Left ventricle myocardium inferior (tissue), 1 donor: ENCODE results near the gene SLC25A51. TPM values are rescaled to one million over a fixed set of nuclear protein-coding genes. Genes with fewer than 3 reads are reported as not detected.
A peak's percentile ranks its signal among the peaks of the same experiment; 100 is the strongest.

ENCODE experiments used
- DNase-seq: peaks from one replicate; pipeline ENCODE4 v3.0.0-alpha.2; 2020
- H3K27ac ChIP-seq: fragments of 200-600 bp; replicated peaks from 2 replicates; pipeline ENCODE4 v1.8.0; 2021
- H3K27me3 ChIP-seq: fragments of 200-600 bp; 2 replicates; pipeline ENCODE4 v1.8.0; 2021; ENCODE audit warnings: low read depth
- H3K36me3 ChIP-seq: fragments of 200-600 bp; 2 replicates; pipeline ENCODE4 v1.8.0; 2021
- H3K4me1 ChIP-seq: fragments of 200-600 bp; 2 replicates; pipeline ENCODE4 v1.8.0; 2021
- H3K4me3 ChIP-seq: fragments of 200-600 bp; 2 replicates; pipeline ENCODE4 v1.8.0; 2021; ENCODE audit warnings: mild to moderate bottlenecking, moderate library complexity
- H3K9me3 ChIP-seq: fragments of 200-600 bp; replicated peaks from 2 replicates; pipeline ENCODE4 v1.8.0; 2021
- intact Hi-C: fragments of 100-400 bp; cut with micrococcal nuclease; formaldehyde crosslinking; loops from one replicate; pipeline ENCODE4 v1.11.0; 2022
- total RNA-seq: library from RNA; stranded (reverse); fragmentation: NEBNext Ultra II Directional; extraction: Animal tissue kit (Norgen Biotek cat#: 25700); gene quantifications from one replicate; pipeline ENCODE4 v1.2.1, GENCODE V29; 2021
- TF ChIP-seq, protein P1 (sequence below): fragments of 200-600 bp; IDR thresholded peaks from 2 replicates; pipeline ENCODE4 v1.8.0; 2021; ENCODE audit warnings: antibody characterized with exemption, mild to moderate bottlenecking, borderline replicate concordance
- donor health status: DM: no; HTN: yes; CAD: no; lungs with severe emphysema.

Gene SLC25A51
- total RNA-seq, 1 donor from 2014 or later, result 21.4 TPM

DNA sequence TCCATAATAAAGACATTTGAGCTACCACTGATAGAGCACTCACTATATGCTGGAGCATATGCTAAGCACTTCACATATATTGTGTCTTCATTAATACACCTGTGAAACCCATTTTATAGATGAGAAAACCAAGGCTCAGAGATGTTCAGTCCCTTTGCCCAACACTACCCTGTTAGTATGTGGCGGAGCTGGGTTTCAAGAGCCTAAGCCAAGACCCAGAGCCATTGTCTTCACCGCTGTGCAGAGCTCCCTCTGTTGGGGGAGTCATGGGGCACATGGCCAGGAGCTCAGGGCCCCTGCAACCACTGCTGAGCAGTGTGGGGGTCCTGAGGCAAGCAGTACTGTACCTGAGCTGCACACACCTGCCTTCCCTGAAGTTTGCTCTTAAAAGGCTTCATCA is 37.3 kb upstream of the SLC25A51 start:
- peaks cover 77% of the 10 kb centered on the region for H3K4me1 ChIP-seq
- H3K27ac ChIP-seq, result no peak overlapping the region
- H3K27me3 ChIP-seq, result no peaks in the 10 kb centered on the region
- H3K4me3 ChIP-seq, result no peak overlapping the region
- intact Hi-C loops, result loop anchor here (10.0 kb wide), 1 partner anchor 124 kb away; the partner anchor contains the start of gene SHB
- no peaks in the 10 kb centered on the region for H3K9me3 ChIP-seq
- H3K36me3 ChIP-seq, result peaks cover 3% of the 10 kb centered on the region
- TF ChIP-seq, protein P1, sequence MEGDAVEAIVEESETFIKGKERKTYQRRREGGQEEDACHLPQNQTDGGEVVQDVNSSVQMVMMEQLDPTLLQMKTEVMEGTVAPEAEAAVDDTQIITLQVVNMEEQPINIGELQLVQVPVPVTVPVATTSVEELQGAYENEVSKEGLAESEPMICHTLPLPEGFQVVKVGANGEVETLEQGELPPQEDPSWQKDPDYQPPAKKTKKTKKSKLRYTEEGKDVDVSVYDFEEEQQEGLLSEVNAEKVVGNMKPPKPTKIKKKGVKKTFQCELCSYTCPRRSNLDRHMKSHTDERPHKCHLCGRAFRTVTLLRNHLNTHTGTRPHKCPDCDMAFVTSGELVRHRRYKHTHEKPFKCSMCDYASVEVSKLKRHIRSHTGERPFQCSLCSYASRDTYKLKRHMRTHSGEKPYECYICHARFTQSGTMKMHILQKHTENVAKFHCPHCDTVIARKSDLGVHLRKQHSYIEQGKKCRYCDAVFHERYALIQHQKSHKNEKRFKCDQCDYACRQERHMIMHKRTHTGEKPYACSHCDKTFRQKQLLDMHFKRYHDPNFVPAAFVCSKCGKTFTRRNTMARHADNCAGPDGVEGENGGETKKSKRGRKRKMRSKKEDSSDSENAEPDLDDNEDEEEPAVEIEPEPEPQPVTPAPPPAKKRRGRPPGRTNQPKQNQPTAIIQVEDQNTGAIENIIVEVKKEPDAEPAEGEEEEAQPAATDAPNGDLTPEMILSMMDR, result no peak
- DNase-seq, result no peak

DNA sequence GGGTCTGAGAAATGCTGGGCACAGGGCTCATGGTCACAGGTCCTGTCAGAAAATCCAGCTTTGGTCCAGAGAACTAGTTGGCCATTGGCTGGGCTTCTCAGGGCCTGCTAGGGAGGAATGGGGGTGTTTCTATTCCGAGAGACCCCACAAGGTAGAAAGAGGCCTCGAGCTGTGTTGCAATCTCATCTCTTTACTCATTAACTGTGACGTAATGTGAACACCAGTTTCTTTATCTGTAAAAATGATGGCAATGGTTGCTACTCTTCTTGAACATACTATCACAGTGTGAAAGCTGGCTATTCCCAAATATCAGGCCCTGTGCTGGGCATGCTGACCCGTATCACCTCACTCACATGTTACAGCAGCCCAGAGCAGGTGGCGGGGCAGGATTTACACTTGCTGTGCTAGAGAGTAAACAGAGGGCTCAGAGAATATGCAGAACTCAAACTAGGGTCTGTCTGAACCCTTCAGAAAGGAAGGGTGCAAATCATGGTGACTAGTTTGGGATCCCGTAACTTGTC is 35.7 kb upstream of the SLC25A51 start:
- TF ChIP-seq, protein P1, result no peak
- intact Hi-C loops, result loop anchor here (10.0 kb wide), 1 partner anchor 125 kb away; the partner anchor contains the start of gene SHB
- Histone ChIP-seq H3K27ac (no peak overlapping the region), H3K4me1 (peaks cover 64% of the 10 kb centered on the region), H3K36me3 (no peaks in the 10 kb centered on the region), H3K27me3 (no peaks in the 10 kb centered on the region), H3K4me3 (no peak overlapping the region), H3K9me3 (no peaks in the 10 kb centered on the region)
- no peak for DNase-seq

DNA sequence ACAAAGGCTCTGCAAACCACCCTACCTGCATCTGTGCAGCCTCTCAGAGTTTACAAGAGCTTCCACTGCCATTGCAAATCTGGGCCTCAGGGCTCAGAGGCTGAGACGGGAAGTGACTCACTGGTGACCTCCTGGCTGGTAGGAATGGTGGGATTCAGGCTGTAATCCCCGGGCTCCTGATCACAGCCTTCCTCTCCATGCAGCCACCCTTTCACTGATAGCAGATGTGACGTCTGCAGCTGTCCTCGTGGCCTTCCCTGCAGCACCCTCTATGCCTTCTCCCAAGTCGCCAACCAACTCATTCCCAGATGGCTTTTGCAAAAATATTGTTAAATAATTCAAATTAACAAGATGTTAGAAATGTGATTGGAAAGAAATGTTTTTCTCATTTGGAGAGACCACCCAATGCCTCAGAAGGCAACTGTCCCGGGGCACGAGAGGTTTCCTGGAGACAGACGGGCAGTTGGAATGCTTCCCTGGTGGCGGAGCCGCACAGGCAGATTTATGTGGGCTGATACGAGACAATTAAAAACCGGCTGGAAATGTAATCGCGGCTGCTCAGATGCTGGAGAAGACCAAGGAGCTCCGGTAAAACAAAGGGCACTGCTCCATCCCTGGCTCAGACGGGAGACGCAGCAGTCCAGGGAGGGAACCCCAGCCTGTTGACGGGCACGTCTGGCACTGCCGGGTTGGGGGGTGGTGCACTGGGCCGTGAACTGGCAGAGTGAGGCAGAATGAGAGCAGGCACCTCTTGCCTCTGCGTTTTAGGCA is 34.4 kb upstream of the SLC25A51 start:
- Histone ChIP-seq H3K9me3 (no peaks in the 10 kb centered on the region), H3K36me3 (no peaks in the 10 kb centered on the region), H3K4me1 (peaks cover 51% of the 10 kb centered on the region), H3K4me3 (peak overlapping the region; percentile 9), H3K27me3 (no peaks in the 10 kb centered on the region), H3K27ac (peak overlapping the region; percentile 71)
- no peak for DNase-seq
- TF ChIP-seq, protein P1, result peak; percentile 17
- intact Hi-C loops, result no loop called here

DNA sequence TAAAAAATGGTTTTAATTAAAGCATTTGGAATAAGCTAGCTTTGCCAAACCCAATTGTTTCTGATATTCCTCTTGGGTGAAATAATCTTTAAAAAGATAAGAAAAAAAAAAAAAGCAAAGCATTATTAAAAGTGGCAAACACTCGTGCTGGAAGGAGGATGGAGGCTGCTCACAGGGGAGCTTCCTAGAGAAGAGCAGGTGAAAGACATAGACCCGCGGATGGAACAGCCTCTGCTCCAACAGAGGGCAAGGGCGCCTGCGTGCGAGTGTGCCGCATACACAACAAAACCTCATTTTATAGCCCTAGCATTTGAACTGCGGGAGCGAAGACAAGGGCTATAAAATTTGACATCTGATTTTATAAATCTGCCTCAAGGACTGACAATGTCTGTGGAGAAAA is 33.4 kb upstream of the SLC25A51 start:
- peak overlapping the region; percentile 71 for H3K27ac ChIP-seq
- H3K9me3 ChIP-seq, result no peaks in the 10 kb centered on the region
- intact Hi-C loops, result no loop called here
- DNase-seq, result no peak
- H3K27me3 ChIP-seq, result no peaks in the 10 kb centered on the region
- H3K4me1 ChIP-seq, result peaks cover 42% of the 10 kb centered on the region
- TF ChIP-seq, protein P1, result no peak
- no peak overlapping the region for H3K4me3 ChIP-seq
- H3K36me3 ChIP-seq, result no peaks in the 10 kb centered on the region

DNA sequence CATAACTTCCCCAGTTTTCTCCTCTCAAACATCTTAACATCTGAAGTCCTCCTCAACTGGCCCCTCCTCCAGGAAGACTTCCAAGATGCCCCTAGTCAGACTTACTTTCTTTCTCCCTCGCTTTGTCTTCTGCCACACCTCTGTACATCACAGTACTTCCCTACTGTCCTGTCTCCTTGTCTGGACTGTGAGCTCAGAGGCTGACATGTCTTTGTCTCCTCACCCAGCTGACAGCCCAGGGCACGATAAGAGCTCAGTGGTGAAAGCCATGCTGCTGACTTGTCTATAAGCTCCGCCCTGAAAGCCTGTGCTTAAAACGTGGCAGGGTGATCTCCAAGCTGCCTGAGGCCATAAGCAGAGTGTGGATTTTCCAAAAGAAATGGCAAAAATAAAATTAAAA is 33.0 kb upstream of the SLC25A51 start:
- Histone ChIP-seq H3K9me3 (no peaks in the 10 kb centered on the region), H3K36me3 (no peaks in the 10 kb centered on the region), H3K4me3 (no peak overlapping the region), H3K4me1 (peaks cover 42% of the 10 kb centered on the region), H3K27ac (peak overlapping the region; percentile 71), H3K27me3 (no peaks in the 10 kb centered on the region)
- TF ChIP-seq, protein P1, result no peak
- no peak for DNase-seq
- intact Hi-C loops, result no loop called here
